ENCODE data around the gene RBM23. TPM values are rescaled to one million over a fixed set of nuclear protein-coding genes. Genes with fewer than 3 reads are reported as not detected.
A peak's percentile ranks its signal among the peaks of the same experiment; 100 is the strongest.

The RBM23 gene
- total and polyA plus RNA-seq, 5 donors from 2014 or later, result 43.1 to 108 (median 49.8) TPM

DNA sequence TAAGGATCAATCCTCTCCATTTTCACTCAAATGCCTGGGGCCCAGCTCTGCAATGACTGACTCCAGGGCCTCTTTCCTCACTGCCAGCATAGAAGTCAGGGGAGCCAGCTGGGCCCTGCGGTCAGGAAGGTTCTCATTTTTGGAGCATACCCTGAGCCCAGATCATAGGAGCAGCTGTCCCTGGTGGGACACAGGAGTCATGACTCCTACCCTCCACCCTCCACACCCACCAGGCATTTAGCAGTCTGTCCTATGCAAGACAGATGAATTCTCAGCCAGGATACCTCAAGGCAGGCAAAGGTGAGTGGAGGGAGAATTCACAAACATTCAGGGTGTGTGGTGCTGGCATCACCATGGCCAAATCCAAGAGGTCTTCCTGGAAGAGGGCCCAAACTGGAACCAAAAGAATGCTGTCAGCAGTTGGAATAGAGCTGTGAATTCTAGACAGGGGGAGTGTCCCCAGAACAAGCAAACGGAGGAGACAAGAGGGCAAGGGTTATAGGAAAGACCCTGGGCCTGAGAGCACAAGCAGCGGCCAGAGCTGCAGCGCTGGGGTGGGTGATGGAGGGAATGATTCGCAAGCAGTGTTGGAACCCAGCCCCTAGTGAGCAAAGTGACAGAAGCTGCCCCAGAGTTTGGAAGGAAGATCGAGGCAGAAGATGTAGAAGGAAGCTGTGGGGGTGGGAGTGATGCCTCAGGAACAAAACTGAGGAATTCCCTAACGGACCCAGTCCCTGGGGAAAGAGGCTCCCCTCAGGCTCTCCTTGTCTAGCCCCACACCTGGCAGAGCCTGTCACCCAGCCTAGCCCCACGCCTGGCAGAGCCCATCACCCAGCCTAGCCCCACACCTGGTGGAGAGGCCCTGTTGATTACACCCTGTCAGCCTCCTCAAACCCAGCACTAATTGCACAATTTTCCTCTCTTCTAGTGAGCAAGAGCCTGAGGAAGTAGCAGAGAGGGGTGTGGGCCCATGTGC lies 40.4 kb downstream of the RBM23 start:
- H3K36me3 ChIP-seq (ENCODE audit: control insufficient read depth, insufficient read depth, low read length), result peaks cover 61% of the 10 kb centered on the region

DNA sequence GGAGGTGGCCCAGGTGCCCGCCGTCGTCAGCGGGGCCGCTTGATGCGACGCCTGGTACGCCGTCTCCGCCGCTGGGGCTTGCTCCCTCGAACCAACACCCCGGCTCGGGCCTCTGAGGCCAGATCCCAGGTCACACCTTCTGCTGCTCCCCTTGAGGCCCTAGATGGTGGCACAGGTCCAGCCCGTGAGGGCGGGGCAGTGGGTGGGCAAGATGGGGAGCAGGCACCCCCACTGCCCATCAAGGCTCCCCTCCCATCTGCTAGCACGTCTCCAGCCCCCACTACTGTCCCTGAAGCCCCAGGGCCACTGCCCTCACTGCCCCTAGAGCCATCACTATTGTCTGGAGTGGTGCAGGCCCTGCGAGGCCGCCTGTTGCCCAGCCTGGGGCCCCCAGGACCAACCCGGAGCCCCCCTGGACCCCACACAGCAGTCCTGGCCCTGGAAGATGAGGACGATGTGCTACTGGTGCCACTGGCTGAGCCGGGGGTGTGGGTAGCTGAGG lies 41.9 kb downstream of the RBM23 start:
- Mint-ChIP-seq H3K27ac (no peak overlapping the region), H3K27me3 (no peaks in the 10 kb centered on the region), H3K9me3 (no peaks in the 10 kb centered on the region), H3K36me3 (peaks cover 35% of the 10 kb centered on the region), H3K4me3 (no peak overlapping the region), H3K4me1 (peaks cover 6 to 50% (median 18%) of the 10 kb centered on the region in 4 donors)
- H3K4me1 ChIP-seq (ENCODE audit: control insufficient read depth, insufficient read depth, low read length, poor library complexity, severe bottlenecking), result peaks cover 30% of the 10 kb centered on the region
- H3K27ac ChIP-seq (ENCODE audit: insufficient read depth, low read length, poor library complexity, severe bottlenecking), result peak overlapping the region; percentile 10
- ATAC-seq (ENCODE audit: low read depth in 2 of 2), result no peak
- no peak for DNase-seq
- H3K36me3 ChIP-seq (ENCODE audit: control insufficient read depth, insufficient read depth, low read length), result peaks cover 65% of the 10 kb centered on the region
- H3K9me3 ChIP-seq (ENCODE audit: control insufficient read depth in 2 of 2, low read length in 2 of 2), result no peaks in the 10 kb centered on the region
- no peaks in the 10 kb centered on the region for H3K27me3 ChIP-seq (ENCODE audit: control insufficient read depth, insufficient read depth, low read length)
- H3K4me3 ChIP-seq (ENCODE audit: low read depth, low read length), result no peak overlapping the region

More for the DNA sequence above, 40.4 kb downstream of the RBM23 start:
- Mint-ChIP-seq H3K9me3 (no peaks in the 10 kb centered on the region), H3K36me3 (peaks cover 29% of the 10 kb centered on the region), H3K27ac (peak overlapping the region in 2 of 3 donors; percentile 65 to 84), H3K4me3 (peak overlapping the region in 1 of 4 donors; percentile 35), H3K4me1 (peaks cover 0 to 48% (median 14%) of the 10 kb centered on the region in 4 donors), H3K27me3 (no peaks in the 10 kb centered on the region)
- Histone ChIP-seq H3K4me1 (ENCODE audit: control insufficient read depth, insufficient read depth, low read length, poor library complexity, severe bottlenecking) (peaks cover 20% of the 10 kb centered on the region), H3K4me3 (ENCODE audit: low read depth, low read length) (no peak overlapping the region), H3K27me3 (ENCODE audit: control insufficient read depth, insufficient read depth, low read length) (no peaks in the 10 kb centered on the region), H3K9me3 (ENCODE audit: control insufficient read depth in 2 of 2, low read length in 2 of 2) (no peaks in the 10 kb centered on the region), H3K27ac (ENCODE audit: insufficient read depth, low read length, poor library complexity, severe bottlenecking) (no peak overlapping the region)
- ATAC-seq (ENCODE audit: low read depth in 2 of 2), result no peak
- no peak for DNase-seq

DNA sequence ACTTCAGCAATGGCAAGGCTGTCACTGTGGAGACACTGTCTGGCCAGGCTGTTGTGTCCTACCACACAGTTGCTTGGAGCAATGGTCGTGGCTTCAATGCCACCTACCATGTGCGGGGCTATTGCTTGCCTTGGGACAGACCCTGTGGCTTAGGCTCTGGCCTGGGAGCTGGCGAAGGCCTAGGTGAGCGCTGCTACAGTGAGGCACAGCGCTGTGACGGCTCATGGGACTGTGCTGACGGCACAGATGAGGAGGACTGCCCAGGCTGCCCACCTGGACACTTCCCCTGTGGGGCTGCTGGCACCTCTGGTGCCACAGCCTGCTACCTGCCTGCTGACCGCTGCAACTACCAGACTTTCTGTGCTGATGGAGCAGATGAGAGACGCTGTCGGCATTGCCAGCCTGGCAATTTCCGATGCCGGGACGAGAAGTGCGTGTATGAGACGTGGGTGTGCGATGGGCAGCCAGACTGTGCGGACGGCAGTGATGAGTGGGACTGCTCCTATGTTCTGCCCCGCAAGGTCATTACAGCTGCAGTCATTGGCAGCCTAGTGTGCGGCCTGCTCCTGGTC lies 43.1 kb downstream of the RBM23 start:
- Histone ChIP-seq H3K4me3 (ENCODE audit: low read depth, low read length) (no peak overlapping the region), H3K27ac (ENCODE audit: insufficient read depth, low read length, poor library complexity, severe bottlenecking) (no peak overlapping the region), H3K9me3 (ENCODE audit: control insufficient read depth in 2 of 2, low read length in 2 of 2) (no peaks in the 10 kb centered on the region), H3K36me3 (ENCODE audit: control insufficient read depth, insufficient read depth, low read length) (peaks cover 65% of the 10 kb centered on the region), H3K27me3 (ENCODE audit: control insufficient read depth, insufficient read depth, low read length) (no peaks in the 10 kb centered on the region), H3K4me1 (ENCODE audit: control insufficient read depth, insufficient read depth, low read length, poor library complexity, severe bottlenecking) (peaks cover 38% of the 10 kb centered on the region)
- Mint-ChIP-seq H3K27me3 (peaks cover under 1% of the 10 kb centered on the region), H3K4me1 (peaks cover 8 to 51% (median 18%) of the 10 kb centered on the region in 4 donors), H3K4me3 (peak overlapping the region in 2 of 4 donors; percentile 59 to 82), H3K27ac (peak overlapping the region in 1 of 3 donors; percentile 42), H3K36me3 (peaks cover 35% of the 10 kb centered on the region), H3K9me3 (peaks cover 0 to 1% (median 0%) of the 10 kb centered on the region in 7 donors)
- no peak for DNase-seq
- ATAC-seq (ENCODE audit: low read depth in 2 of 2), result no peak

DNA sequence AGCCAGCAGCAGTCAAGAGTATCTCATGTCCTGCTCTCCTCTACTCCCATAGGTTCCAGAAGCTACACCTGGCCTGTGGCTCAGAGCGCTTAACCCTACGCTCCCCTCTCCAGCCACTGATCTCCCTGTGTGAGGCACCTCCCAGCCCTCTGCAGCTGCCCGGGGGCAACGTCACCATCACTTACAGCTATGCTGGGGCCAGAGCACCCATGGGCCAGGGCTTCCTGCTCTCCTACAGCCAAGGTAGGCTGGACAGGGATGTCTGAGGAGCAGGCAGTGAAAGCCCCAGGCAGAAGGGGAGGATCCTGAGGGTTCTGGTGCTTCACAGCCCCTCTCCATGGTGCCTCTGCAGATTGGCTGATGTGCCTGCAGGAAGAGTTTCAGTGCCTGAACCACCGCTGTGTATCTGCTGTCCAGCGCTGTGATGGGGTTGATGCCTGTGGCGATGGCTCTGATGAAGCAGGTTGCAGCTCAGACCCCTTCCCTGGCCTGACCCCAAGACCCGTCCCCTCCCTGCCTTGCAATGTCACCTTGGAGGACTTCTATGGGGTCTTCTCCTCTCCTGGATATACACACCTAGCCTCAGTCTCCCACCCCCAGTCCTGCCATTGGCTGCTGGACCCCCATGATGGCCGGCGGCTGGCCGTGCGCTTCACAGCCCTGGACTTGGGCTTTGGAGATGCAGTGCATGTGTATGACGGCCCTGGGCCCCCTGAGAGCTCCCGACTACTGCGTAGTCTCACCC lies 43.8 kb downstream of the RBM23 start:
- H3K4me3 Mint-ChIP-seq, result peak overlapping the region in 3 of 4 donors; percentile 35 to 82 (median 78)
- no peak overlapping the region for H3K4me3 ChIP-seq (ENCODE audit: low read depth, low read length)
- H3K36me3 Mint-ChIP-seq, result peaks cover 35% of the 10 kb centered on the region
- peaks cover 4% of the 10 kb centered on the region for H3K27me3 Mint-ChIP-seq
- H3K9me3 Mint-ChIP-seq, result peaks cover 0 to 3% (median 0%) of the 10 kb centered on the region in 7 donors
- peak overlapping the region; percentile 23 for H3K27ac ChIP-seq (ENCODE audit: insufficient read depth, low read length, poor library complexity, severe bottlenecking)
- peaks cover 45% of the 10 kb centered on the region for H3K4me1 ChIP-seq (ENCODE audit: control insufficient read depth, insufficient read depth, low read length, poor library complexity, severe bottlenecking)
- ATAC-seq (ENCODE audit: low read depth in 2 of 2) (no peak), DNase-seq (no peak)
- peak overlapping the region in 2 of 3 donors; percentile 60 to 65 for H3K27ac Mint-ChIP-seq
- peaks cover 11 to 57% (median 24%) of the 10 kb centered on the region in 4 donors for H3K4me1 Mint-ChIP-seq
- no peaks in the 10 kb centered on the region for H3K9me3 ChIP-seq (ENCODE audit: control insufficient read depth in 2 of 2, low read length in 2 of 2)
- H3K36me3 ChIP-seq (ENCODE audit: control insufficient read depth, insufficient read depth, low read length), result peaks cover 65% of the 10 kb centered on the region
- no peaks in the 10 kb centered on the region for H3K27me3 ChIP-seq (ENCODE audit: control insufficient read depth, insufficient read depth, low read length)

DNA sequence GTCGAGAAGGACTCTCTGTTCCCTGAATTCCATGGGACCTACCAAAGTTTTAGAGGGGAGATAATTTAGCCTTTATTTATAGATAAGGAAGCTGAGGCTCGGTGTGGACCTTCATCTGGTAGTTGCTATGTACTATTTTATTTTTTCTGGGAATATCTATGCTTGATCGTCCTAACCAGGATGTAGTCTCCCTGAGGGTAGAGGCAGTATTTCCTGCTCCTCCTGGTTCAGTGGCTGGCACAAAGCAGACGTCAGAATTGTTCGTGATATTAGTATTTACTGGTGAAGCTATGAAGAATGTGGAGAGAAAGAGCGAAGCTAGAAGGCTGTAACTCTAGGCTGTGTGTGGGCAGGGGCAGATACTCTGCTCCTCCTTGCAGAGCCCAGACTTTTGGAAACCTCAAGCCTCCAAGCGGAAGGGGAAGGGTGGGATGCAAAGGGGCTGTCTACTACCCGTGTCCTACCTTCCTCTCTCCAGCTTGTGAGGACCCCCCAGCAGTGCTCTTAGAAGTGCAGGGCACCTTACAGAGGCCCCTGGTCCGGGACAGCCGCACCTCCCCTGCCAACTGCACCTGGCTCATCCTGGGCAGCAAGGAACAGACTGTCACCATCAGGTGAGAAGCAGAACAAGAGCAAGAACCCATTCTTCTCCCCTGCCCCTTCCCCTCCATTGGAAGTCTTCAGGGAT lies 46.0 kb downstream of the RBM23 start:
- Histone ChIP-seq H3K4me1 (ENCODE audit: control insufficient read depth, insufficient read depth, low read length, poor library complexity, severe bottlenecking) (peaks cover 48% of the 10 kb centered on the region), H3K27me3 (ENCODE audit: control insufficient read depth, insufficient read depth, low read length) (no peaks in the 10 kb centered on the region), H3K27ac (ENCODE audit: insufficient read depth, low read length, poor library complexity, severe bottlenecking) (peak overlapping the region; percentile 96), H3K36me3 (ENCODE audit: control insufficient read depth, insufficient read depth, low read length) (peaks cover 46% of the 10 kb centered on the region), H3K4me3 (ENCODE audit: low read depth, low read length) (peak overlapping the region; percentile 80), H3K9me3 (ENCODE audit: control insufficient read depth in 2 of 2, low read length in 2 of 2) (no peaks in the 10 kb centered on the region)
- peak overlapping the region; percentile 90 to 96 (median 95) for H3K27ac Mint-ChIP-seq
- ATAC-seq (ENCODE audit: low read depth in 2 of 2) (no peak), DNase-seq (no peak)
- H3K36me3 Mint-ChIP-seq, result peaks cover 19% of the 10 kb centered on the region
- H3K27me3 Mint-ChIP-seq, result peaks cover 4% of the 10 kb centered on the region
- H3K4me3 Mint-ChIP-seq, result peak overlapping the region; percentile 91 to 98 (median 94)
- peaks cover 0 to 3% (median 0%) of the 10 kb centered on the region in 7 donors for H3K9me3 Mint-ChIP-seq
- H3K4me1 Mint-ChIP-seq, result peaks cover 11 to 58% (median 20%) of the 10 kb centered on the region in 4 donors

DNA sequence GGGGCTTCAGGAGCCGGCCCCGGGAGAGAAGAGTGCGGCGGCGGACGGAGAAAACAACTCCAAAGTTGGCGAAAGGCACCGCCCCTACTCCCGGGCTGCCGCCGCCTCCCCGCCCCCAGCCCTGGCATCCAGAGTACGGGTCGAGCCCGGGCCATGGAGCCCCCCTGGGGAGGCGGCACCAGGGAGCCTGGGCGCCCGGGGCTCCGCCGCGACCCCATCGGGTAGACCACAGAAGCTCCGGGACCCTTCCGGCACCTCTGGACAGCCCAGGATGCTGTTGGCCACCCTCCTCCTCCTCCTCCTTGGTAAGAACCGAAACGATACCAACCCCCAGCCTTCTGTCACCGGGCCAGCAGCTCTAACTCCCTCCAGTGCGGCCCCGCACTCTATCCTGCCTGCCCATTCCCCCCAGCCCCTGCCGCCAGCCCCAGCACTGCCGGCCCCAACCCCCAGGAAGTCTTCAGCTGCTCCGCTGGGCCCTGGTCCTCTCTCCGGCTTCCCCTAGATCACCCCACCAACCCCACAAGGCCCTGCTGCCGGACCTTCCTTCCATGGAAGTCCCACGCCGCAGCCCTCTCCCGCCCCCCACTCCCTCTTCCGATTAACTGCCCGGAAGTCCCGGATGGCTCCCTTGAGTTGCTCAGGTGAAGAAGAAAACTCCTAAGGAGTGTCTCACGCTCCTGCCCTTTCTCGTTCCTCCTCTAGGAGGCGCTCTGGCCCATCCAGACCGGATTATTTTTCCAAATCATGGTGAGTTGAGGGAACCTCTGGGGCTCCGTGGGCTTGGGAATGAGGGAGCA lies 46.7 kb downstream of the RBM23 start:
- Histone ChIP-seq H3K27ac (ENCODE audit: insufficient read depth, low read length, poor library complexity, severe bottlenecking) (peak overlapping the region; percentile 96), H3K27me3 (ENCODE audit: control insufficient read depth, insufficient read depth, low read length) (no peaks in the 10 kb centered on the region), H3K9me3 (ENCODE audit: control insufficient read depth in 2 of 2, low read length in 2 of 2) (no peaks in the 10 kb centered on the region), H3K4me1 (ENCODE audit: control insufficient read depth, insufficient read depth, low read length, poor library complexity, severe bottlenecking) (peaks cover 48% of the 10 kb centered on the region), H3K36me3 (ENCODE audit: control insufficient read depth, insufficient read depth, low read length) (peaks cover 39% of the 10 kb centered on the region), H3K4me3 (ENCODE audit: low read depth, low read length) (peak overlapping the region; percentile 80)
- peaks cover 4% of the 10 kb centered on the region for H3K27me3 Mint-ChIP-seq
- ATAC-seq (ENCODE audit: low read depth in 2 of 2) (peak; percentile 18 to 25), DNase-seq (peak; percentile 64 to 75 (median 67))
- H3K4me1 Mint-ChIP-seq, result peaks cover 11 to 54% (median 20%) of the 10 kb centered on the region in 4 donors
- H3K4me3 Mint-ChIP-seq, result peak overlapping the region; percentile 91 to 99 (median 96)
- peak overlapping the region; percentile 90 to 99 (median 95) for H3K27ac Mint-ChIP-seq
- peaks cover 0 to 3% (median 0%) of the 10 kb centered on the region in 7 donors for H3K9me3 Mint-ChIP-seq
- H3K36me3 Mint-ChIP-seq, result peaks cover 14% of the 10 kb centered on the region
